B cell (primary cell): ENCODE results near the gene PPP1R18. TPM values are rescaled to one million over a fixed set of nuclear protein-coding genes. Genes with fewer than 3 reads are reported as not detected.

Experiments
- ATAC-seq: fragments of 200-7000 bp; cut with Tn5 transposase; one replicate; pipeline ENCODE4 v1.10.0; 2021; ENCODE audit warnings: low read depth, mild to moderate bottlenecking, moderate number of reproducible peaks, moderate library complexity
- CTCF ChIA-PET: fragments of 350-600 bp; sonication (Branson Sonifier 250); formaldehyde crosslinking; loops from one replicate; lab custom pipeline; 2021; ENCODE audit warnings: antibody characterized with exemption, inconsistent platforms; lab: Charles Lee
- POLR2A ChIA-PET: fragments of 350-600 bp; sonication (Branson Sonifier 250); formaldehyde crosslinking; loops from one replicate; lab custom pipeline; 2021; ENCODE audit warnings: antibody characterized with exemption; lab: Charles Lee
- DNase-seq: peaks from one replicate; pipeline ENCODE4 v3.0.0; 2013
- H2AFZ ChIP-seq: 2 replicates; pipeline ENCODE4 v1.6.1; 2012; ENCODE audit warnings: mild to moderate bottlenecking, low read depth, low read length; ENCODE audit not compliant: insufficient read depth, poor library complexity, severe bottlenecking
- H3K27ac ChIP-seq, 2 donors: 1 replicate in 1 of 2; 2 replicates in 1 of 2; pipeline ENCODE4 v1.5.1; 2012 to 2013; ENCODE audit warnings: low read length in 2 of 2, mild to moderate bottlenecking in 2 of 2, moderate library complexity in 1 of 2
- H3K27me3 ChIP-seq, 4 experiments: fragments of 200-600 bp in 1 of 4; sonication (generic) in 1 of 4; replicated peaks in 1 of 4; 1 replicate in 2 of 4; 2 replicates in 2 of 4; pipeline versions ENCODE4 v1.6.1 to v1.7.0; 2013 to 2016; ENCODE audit warnings: low read length in 3 of 4, mild to moderate bottlenecking in 2 of 4, mixed read lengths in 1 of 4, moderate library complexity in 1 of 4; ENCODE audit not compliant: insufficient read depth in 4 of 4, control insufficient read depth in 3 of 4; ENCODE audit errors: control extremely low read depth in 1 of 4
- H3K36me3 ChIP-seq, 2 experiments: replicated peaks in 1 of 2; 1 replicate in 1 of 2; 2 replicates in 1 of 2; pipeline versions ENCODE4 v1.6.1 to v1.7.1; 2013; ENCODE audit warnings: low read length in 1 of 2; ENCODE audit not compliant: insufficient read depth in 2 of 2, control insufficient read depth in 1 of 2; ENCODE audit errors: control extremely low read depth in 1 of 2, extremely low read depth in 1 of 2
- H3K4me1 ChIP-seq, 2 donors: fragments of 200-600 bp in 1 of 2; sonication (generic) in 1 of 2; 1 replicate in 1 of 2; 2 replicates in 1 of 2; pipeline versions ENCODE4 v1.5.1 to v1.6.1; 2013 to 2017; ENCODE audit warnings: low read length in 2 of 2; ENCODE audit not compliant: control insufficient read depth in 2 of 2, insufficient read depth in 2 of 2
- H3K4me2 ChIP-seq: replicated peaks from 2 replicates; pipeline ENCODE3; 2012; ENCODE audit warnings: mild to moderate bottlenecking, low read depth, low read length; ENCODE audit not compliant: poor library complexity, severe bottlenecking
- H3K4me3 ChIP-seq, 5 experiments: fragments of 200-600 bp in 1 of 5; sonication (generic) in 1 of 5; 1 replicate in 3 of 5; 2 replicates in 2 of 5; pipeline versions ENCODE4 v1.5.1 to v1.7.0; 2011 to 2016; ENCODE audit warnings: low read length in 4 of 5, mild to moderate bottlenecking in 4 of 5, low read depth in 2 of 5, control low read depth in 1 of 5, moderate library complexity in 1 of 5; ENCODE audit not compliant: insufficient read depth in 1 of 5; ENCODE audit errors: control extremely low read depth in 1 of 5, extremely low read depth in 1 of 5
- H3K79me2 ChIP-seq: fragments of 200-600 bp; sonication (generic); one replicate; pipeline ENCODE4 v1.6.0; 2016; ENCODE audit warnings: low read length; ENCODE audit not compliant: control insufficient read depth, insufficient read depth
- H3K9ac ChIP-seq: fragments of 200-600 bp; sonication (generic); 2 replicates; pipeline ENCODE4 v1.6.1; 2017; ENCODE audit warnings: mild to moderate bottlenecking, low read length, moderate library complexity
- H3K9me3 ChIP-seq, 3 donors: one replicate each; pipeline versions ENCODE4 v1.6.1 to v1.7.1; 2013; ENCODE audit warnings: low read length in 2 of 3; ENCODE audit not compliant: control insufficient read depth in 2 of 3, insufficient read depth in 1 of 3; ENCODE audit errors: control extremely low read depth in 1 of 3
- H4K20me1 ChIP-seq: 2 replicates; pipeline ENCODE4 v1.6.0; 2012; ENCODE audit warnings: mild to moderate bottlenecking, low read length; ENCODE audit not compliant: insufficient read depth, control insufficient read depth, poor library complexity, severe bottlenecking
- H3K27ac Mint-ChIP-seq: one replicate; pipeline ENCODE4 v1.8.0; 2021; ENCODE audit warnings: mixed read lengths
- H3K27me3 Mint-ChIP-seq: one replicate; pipeline ENCODE4 v1.8.0; 2021; ENCODE audit warnings: mixed read lengths
- H3K4me1 Mint-ChIP-seq: one replicate; pipeline ENCODE4 v1.8.0; 2021; ENCODE audit warnings: mixed read lengths
- H3K4me3 Mint-ChIP-seq: one replicate; pipeline ENCODE4 v1.8.0; 2021; ENCODE audit warnings: mixed read lengths
- H3K9me3 Mint-ChIP-seq: one replicate; pipeline ENCODE4 v1.8.0; 2022; ENCODE audit warnings: mixed read lengths; ENCODE audit not compliant: insufficient read depth
- CTCF ChIP-seq: fragments of 200-600 bp; IDR thresholded peaks from one replicate; pipeline ENCODE4 v1.8.0; 2022; ENCODE audit warnings: antibody characterized with exemption, mild to moderate bottlenecking
- EZH2 ChIP-seq: IDR thresholded peaks from 2 replicates; pipeline ENCODE4 v1.6.1; 2012; ENCODE audit warnings: borderline replicate concordance, low read depth, mild to moderate bottlenecking, moderate library complexity, low read length; ENCODE audit not compliant: insufficient read depth, poor library complexity, severe bottlenecking
- WGBS: methylation state at CpG from one replicate; pipeline ENCODE4 v1.1.5; 2013; ENCODE audit warnings: missing lambda C conversion rate; ENCODE audit not compliant: insufficient coverage; 5-methylcytosine and 5-hydroxymethylcytosine counted together
- intact Hi-C: fragments of 100-400 bp; cut with micrococcal nuclease; formaldehyde crosslinking; loops from one replicate; pipeline ENCODE4 v1.10.0; 2022
- polyA plus RNA-seq: library from polyadenylated mRNA; depleted of rRNA; stranded (reverse); fragments of >200 nt; gene quantifications from 2 replicates; pipeline ENCODE4 v1.2.3, GENCODE V29; 2012
- total RNA-seq, 2 donors: library from RNA; stranded (reverse); fragments of 120-200 nt in 1 of 2; gene quantifications; 1 replicate in 1 of 2; 2 replicates in 1 of 2; pipeline versions ENCODE4 v1.2.3 to v1.2.4, GENCODE V29; 2013 to 2022

The PPP1R18 gene
- total and polyA plus RNA-seq, 2 donors (not counting 1 experiment from before 2014, with no cell fraction given), result 113 to 125 TPM

- CTCF ChIA-PET, result interaction anchor here (0.9 to 19.8 kb wide), 3 partner anchors 11 to 201 kb away, joined by 3 to 963 read pairs (median 3); partner anchors contain the start of genes MDC1 and TUBB
- no peak overlapping the region for H2AFZ ChIP-seq
- H3K36me3 ChIP-seq, result peaks cover 0 to 22% of the 10 kb centered on the region in 2 experiments
- no peaks in the 10 kb centered on the region for H3K27me3 ChIP-seq
- peak overlapping the region; percentile 93 to 97 for H3K27ac ChIP-seq
- Mint-ChIP-seq H3K9me3 (no peaks in the 10 kb centered on the region), H3K4me3 (peak overlapping the region; percentile 97), H3K27me3 (no peaks in the 10 kb centered on the region), H3K4me1 (peaks cover 72% of the 10 kb centered on the region), H3K27ac (peak overlapping the region; percentile 99)
- H3K4me1 ChIP-seq, result peaks cover 50 to 52% of the 10 kb centered on the region in 2 donors
- intact Hi-C loops, result no loop called here
- H3K4me2 ChIP-seq, result peak overlapping the region; percentile 100
- TF ChIP-seq CTCF, result no peak
- TF ChIP-seq EZH2, result no peak
- H3K4me3 ChIP-seq, result peak overlapping the region; percentile 91 to 100 (median 97)
- POLR2A ChIA-PET, result interaction anchor here (0.5 to 8.7 kb wide), 5 partner anchors 36 to 198 kb away, joined by 4 to 216 read pairs (median 5); partner anchors contain the start of genes MDC1 and TUBB
- ATAC-seq (no peak), DNase-seq (peak; percentile 54)
- H3K9ac ChIP-seq, result peak overlapping the region; percentile 98
- peaks cover 75% of the 10 kb centered on the region for H3K79me2 ChIP-seq
- no peaks in the 10 kb centered on the region for H3K9me3 ChIP-seq
- H4K20me1 ChIP-seq, result peaks cover 71% of the 10 kb centered on the region
- WGBS, result 3% methylated on average over 12 of the region's 21 CpGs
Measured at GRCh38 chr6:30684386-30685156, 1.9 kb downstream of the PPP1R18 start.

GRCh38 chr6:30683980-30684338 lies 2.5 kb downstream of the PPP1R18 start:
- Histone ChIP-seq H3K4me1 (peaks cover 50 to 52% of the 10 kb centered on the region in 2 donors), H3K36me3 (peaks cover 0 to 26% of the 10 kb centered on the region in 2 experiments), H3K27me3 (no peaks in the 10 kb centered on the region), H4K20me1 (peaks cover 77% of the 10 kb centered on the region), H3K27ac (peak overlapping the region; percentile 53 to 97), H3K4me2 (peak overlapping the region; percentile 100), H3K79me2 (peaks cover 81% of the 10 kb centered on the region), H3K9ac (peak overlapping the region; percentile 98), H3K9me3 (no peaks in the 10 kb centered on the region), H2AFZ (no peak overlapping the region), H3K4me3 (peak overlapping the region; percentile 91 to 100 (median 97))
- CTCF ChIA-PET, result interaction anchor here (0.9 to 19.8 kb wide), 3 partner anchors 10 to 201 kb away, joined by 3 to 963 read pairs (median 3); partner anchors contain the start of genes MDC1 and TUBB
- intact Hi-C loops, result no loop called here
- TF ChIP-seq EZH2 (no peak), CTCF (no peak)
- 0% methylated on average over 1 of the region's 2 CpGs for WGBS
- Mint-ChIP-seq H3K9me3 (no peaks in the 10 kb centered on the region), H3K27me3 (no peaks in the 10 kb centered on the region), H3K4me1 (peaks cover 72% of the 10 kb centered on the region), H3K4me3 (peak overlapping the region; percentile 97), H3K27ac (peak overlapping the region; percentile 99)
- no peak for ATAC-seq
- POLR2A ChIA-PET, result interaction anchor here (0.6 to 8.7 kb wide), 4 partner anchors 36 to 199 kb away, joined by 4 to 216 read pairs (median 8); partner anchors contain the start of genes MDC1 and TUBB
- no peak for DNase-seq
